Neural crest cell (in vitro differentiated cells): ENCODE measurements around the gene DACH1. TPM values are rescaled to one million over a fixed set of nuclear protein-coding genes. Genes with fewer than 3 reads are reported as not detected.

Experiments used
- DNase-seq: peaks from one replicate; pipeline ENCODE4 v3.0.0; 2021; ENCODE audit warnings: low read depth, mixed read lengths, low spot score
- H3K27ac Mint-ChIP-seq: one replicate; pipeline ENCODE4 v1.8.0; 2021; ENCODE audit warnings: mild to moderate bottlenecking, mixed read lengths; ENCODE audit not compliant: unreplicated experiment
- H3K27me3 Mint-ChIP-seq: 2 replicates; pipeline ENCODE4 v1.8.0; 2021; ENCODE audit warnings: low read depth, mild to moderate bottlenecking, mixed read lengths
- H3K36me3 Mint-ChIP-seq: 2 replicates; pipeline ENCODE4 v1.8.0; 2021; ENCODE audit warnings: low read depth, mild to moderate bottlenecking, mixed read lengths
- H3K4me1 Mint-ChIP-seq: 2 replicates; pipeline ENCODE4 v1.8.0; 2021; ENCODE audit warnings: mixed read lengths
- H3K4me3 Mint-ChIP-seq: one replicate; pipeline ENCODE4 v1.8.0; 2021; ENCODE audit warnings: mild to moderate bottlenecking, mixed read lengths
- H3K9me3 Mint-ChIP-seq: 2 replicates; pipeline ENCODE4 v1.8.0; 2021; ENCODE audit warnings: mixed read lengths
- total RNA-seq: library from RNA; stranded (reverse); gene quantifications from 2 replicates; pipeline ENCODE4 v1.2.1, GENCODE V29; 2021
- TF ChIP-seq, protein P1 (sequence below): fragments of 200-600 bp; sonication (generic); conservative IDR thresholded peaks from 2 replicates; pipeline ENCODE4 v1.5.0; 2021; ENCODE audit warnings: antibody characterized with exemption, mild to moderate bottlenecking

DACH1 gene
- total RNA-seq, 1 donor from 2014 or later = 23.7 TPM

DNA sequence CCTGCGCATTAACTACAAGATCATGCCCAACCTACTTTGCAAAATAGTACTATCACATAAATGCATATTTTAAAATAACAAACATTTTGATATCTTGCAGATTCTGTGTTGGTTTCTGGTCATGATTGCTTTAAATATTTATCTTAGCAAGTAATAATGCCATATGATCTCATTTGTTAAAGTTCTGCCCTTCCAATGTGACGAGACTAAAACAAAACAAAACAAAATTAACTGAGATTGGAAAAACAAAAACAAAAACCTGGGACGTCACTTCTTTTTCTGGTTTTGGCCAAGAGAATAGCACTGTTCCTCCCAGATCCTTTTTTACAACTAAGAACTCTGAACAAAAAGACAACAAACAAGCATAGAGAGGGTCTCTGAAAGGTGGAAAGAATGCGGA, 436.3 kb downstream of the DACH1 start:
- Mint-ChIP-seq H3K27ac (peak overlapping the region; percentile 8), H3K9me3 (peaks cover 9% of the 10 kb centered on the region), H3K4me3 (no peak overlapping the region), H3K36me3 (peaks cover 10% of the 10 kb centered on the region), H3K4me1 (peaks cover 15% of the 10 kb centered on the region), H3K27me3 (no peaks in the 10 kb centered on the region)
- TF ChIP-seq, protein P1, sequence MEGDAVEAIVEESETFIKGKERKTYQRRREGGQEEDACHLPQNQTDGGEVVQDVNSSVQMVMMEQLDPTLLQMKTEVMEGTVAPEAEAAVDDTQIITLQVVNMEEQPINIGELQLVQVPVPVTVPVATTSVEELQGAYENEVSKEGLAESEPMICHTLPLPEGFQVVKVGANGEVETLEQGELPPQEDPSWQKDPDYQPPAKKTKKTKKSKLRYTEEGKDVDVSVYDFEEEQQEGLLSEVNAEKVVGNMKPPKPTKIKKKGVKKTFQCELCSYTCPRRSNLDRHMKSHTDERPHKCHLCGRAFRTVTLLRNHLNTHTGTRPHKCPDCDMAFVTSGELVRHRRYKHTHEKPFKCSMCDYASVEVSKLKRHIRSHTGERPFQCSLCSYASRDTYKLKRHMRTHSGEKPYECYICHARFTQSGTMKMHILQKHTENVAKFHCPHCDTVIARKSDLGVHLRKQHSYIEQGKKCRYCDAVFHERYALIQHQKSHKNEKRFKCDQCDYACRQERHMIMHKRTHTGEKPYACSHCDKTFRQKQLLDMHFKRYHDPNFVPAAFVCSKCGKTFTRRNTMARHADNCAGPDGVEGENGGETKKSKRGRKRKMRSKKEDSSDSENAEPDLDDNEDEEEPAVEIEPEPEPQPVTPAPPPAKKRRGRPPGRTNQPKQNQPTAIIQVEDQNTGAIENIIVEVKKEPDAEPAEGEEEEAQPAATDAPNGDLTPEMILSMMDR = no peak
- DNase-seq = no peak

DNA sequence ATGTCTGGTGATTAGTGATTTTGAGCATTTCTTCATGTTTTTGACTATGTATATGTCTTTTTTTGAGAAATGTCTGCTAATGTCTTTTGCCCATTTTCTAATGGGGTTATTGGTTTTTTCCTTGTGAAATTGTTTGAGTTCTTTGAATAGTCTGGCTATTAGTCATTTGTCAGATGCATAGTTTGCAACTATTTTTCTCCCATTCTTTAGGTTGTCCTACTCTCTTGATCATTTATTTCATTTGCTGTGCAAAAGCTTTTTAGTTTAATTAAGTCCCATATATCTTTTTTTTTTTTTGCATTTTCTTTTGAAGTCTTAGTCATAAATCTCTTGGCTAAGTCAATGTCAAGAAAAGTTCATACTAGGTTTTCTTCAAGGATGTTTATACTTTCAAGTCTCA, 449.8 kb downstream of the DACH1 start:
- H3K4me3 Mint-ChIP-seq = no peak overlapping the region
- TF ChIP-seq, protein P1 = no peak
- H3K9me3 Mint-ChIP-seq = peaks cover 27% of the 10 kb centered on the region
- no peaks in the 10 kb centered on the region for H3K4me1 Mint-ChIP-seq
- H3K27ac Mint-ChIP-seq = no peak overlapping the region
- DNase-seq = no peak
- peaks cover 17% of the 10 kb centered on the region for H3K36me3 Mint-ChIP-seq
- H3K27me3 Mint-ChIP-seq = no peaks in the 10 kb centered on the region

DNA sequence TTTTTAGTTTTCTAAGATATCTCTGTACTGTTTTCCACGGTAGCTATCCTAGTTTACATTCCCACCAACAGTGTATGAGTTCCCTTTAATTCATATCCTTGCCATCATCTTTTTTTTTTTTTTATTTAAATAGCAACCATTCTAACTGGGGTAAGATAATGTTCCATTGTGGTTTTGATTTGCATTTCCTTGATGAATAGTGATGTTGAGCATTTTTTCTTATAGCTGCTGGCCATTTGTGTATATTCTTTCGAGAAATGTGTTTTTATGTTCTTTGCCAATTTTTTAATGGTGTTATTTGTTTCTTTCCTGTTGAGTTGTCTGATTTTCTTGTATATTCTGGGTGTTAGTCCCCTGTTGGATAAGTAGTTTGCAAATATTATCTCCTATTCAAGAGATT, 454.8 kb downstream of the DACH1 start:
- TF ChIP-seq, protein P1 = no peak
- no peak for DNase-seq
- peaks cover 10% of the 10 kb centered on the region for H3K9me3 Mint-ChIP-seq
- no peak overlapping the region for H3K4me3 Mint-ChIP-seq
- no peak overlapping the region for H3K27ac Mint-ChIP-seq
- H3K27me3 Mint-ChIP-seq = no peaks in the 10 kb centered on the region
- H3K36me3 Mint-ChIP-seq = peaks cover 6% of the 10 kb centered on the region
- H3K4me1 Mint-ChIP-seq = peaks cover 8% of the 10 kb centered on the region

DNA sequence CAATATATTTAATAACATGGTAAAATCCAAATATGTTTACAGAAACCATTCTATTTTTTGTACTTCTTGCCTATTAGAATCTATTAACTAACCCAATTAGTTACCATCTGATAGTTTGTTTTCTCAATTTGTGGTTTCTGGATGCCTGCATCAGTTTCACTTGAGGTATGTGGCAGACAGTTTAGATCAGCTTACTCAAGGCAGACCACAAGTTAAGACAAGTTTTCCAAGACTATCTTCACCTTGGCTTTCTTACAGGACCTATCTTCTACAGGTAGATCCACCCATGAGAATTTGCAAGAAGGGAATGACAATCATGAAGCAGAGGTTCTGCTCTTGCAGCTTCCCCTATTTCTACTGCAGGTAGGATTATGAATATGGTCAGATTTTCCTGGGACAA, 458.6 kb downstream of the DACH1 start:
- H3K4me1 Mint-ChIP-seq = peaks cover 11% of the 10 kb centered on the region
- DNase-seq = no peak
- H3K4me3 Mint-ChIP-seq = no peak overlapping the region
- no peak overlapping the region for H3K27ac Mint-ChIP-seq
- TF ChIP-seq, protein P1 = no peak
- H3K36me3 Mint-ChIP-seq = peaks cover 8% of the 10 kb centered on the region
- peaks cover 13% of the 10 kb centered on the region for H3K9me3 Mint-ChIP-seq
- H3K27me3 Mint-ChIP-seq = no peaks in the 10 kb centered on the region

DNA sequence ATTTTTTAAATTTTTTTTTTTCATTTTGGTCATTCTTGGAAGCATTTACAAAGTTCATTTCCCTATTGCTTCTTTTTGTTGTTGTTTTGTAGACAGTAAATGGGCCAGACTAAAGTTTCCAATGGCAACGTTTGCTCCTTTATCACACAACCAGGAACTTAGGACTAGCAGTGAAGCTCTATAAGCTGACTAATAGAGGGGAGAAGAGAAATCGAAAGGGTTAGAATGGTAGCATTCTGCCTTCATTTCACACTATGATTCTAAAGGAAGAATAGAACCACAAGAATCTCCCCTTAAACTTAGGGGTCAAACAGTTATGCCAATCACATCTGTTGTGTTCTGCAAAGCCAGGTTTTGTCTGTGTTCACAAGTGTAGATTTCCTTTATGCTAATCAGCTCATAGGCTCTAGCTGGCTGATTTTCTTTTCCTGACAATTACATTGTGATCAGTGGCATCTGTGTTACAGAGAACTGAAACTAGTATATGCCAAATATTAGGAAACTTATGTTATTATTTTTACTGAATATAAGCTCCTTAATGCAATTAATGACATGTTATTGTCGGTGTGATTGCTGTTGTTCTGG, 467.3 kb downstream of the DACH1 start:
- peak overlapping the region; percentile 67 for H3K4me3 Mint-ChIP-seq
- H3K36me3 Mint-ChIP-seq = peaks cover 6% of the 10 kb centered on the region
- DNase-seq = no peak
- H3K27me3 Mint-ChIP-seq = no peaks in the 10 kb centered on the region
- H3K27ac Mint-ChIP-seq = no peak overlapping the region
- H3K9me3 Mint-ChIP-seq = peaks cover 3% of the 10 kb centered on the region
- TF ChIP-seq, protein P1 = no peak
- peaks cover 62% of the 10 kb centered on the region for H3K4me1 Mint-ChIP-seq

DNA sequence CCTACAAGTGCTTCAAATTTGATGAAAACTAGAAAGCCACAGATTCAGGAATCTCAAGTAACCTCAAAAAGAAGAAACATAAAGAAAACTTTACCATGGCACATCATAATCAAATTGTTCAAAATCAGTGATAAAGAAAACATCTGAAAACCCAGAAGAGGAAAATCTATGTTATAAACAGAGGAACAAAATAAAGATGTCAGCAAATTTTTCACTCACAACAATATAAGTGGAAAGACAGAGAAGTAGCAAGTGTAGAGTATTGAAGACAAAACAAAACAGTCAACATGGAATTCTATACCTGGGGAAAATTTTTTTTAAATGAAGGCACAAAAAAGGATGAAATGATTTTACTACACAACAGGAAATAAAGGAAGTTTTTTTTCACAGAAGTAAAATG, 470.9 kb downstream of the DACH1 start:
- no peak overlapping the region for H3K27ac Mint-ChIP-seq
- H3K27me3 Mint-ChIP-seq = no peaks in the 10 kb centered on the region

More for the DNA sequence above, 470.9 kb downstream of the DACH1 start:
- no peak for DNase-seq
- H3K36me3 Mint-ChIP-seq = peaks cover 14% of the 10 kb centered on the region
- peaks cover 58% of the 10 kb centered on the region for H3K4me1 Mint-ChIP-seq
- H3K4me3 Mint-ChIP-seq = no peak overlapping the region
- TF ChIP-seq, protein P1 = no peak
- H3K9me3 Mint-ChIP-seq = peaks cover 3% of the 10 kb centered on the region
